Measurements from ENCODE around the gene KCNJ12.

GRCh38 chr17:21352221-21352980 lies 23.8 kb upstream of the KCNJ12 start:
- TF ChIP-seq EZH2phosphoT487 (IDR thresholded peaks at IDR 0.05; ENCODE audit: unreplicated experiment), result no peak
- no peak for TF ChIP-seq CTCF (conservative IDR thresholded peaks at IDR 0.05; ENCODE audit: low read depth in 2 of 2)
- no peak for TF ChIP-seq EZH2 (IDR thresholded peaks at IDR 0.05; ENCODE audit: low read depth, unreplicated experiment)
- TF ChIP-seq REST (IDR thresholded peaks at IDR 0.05; ENCODE audit: unreplicated experiment), result no peak

Data from GM23338 (cell line).